Renal cortical epithelial cell (primary cell): Measurements from ENCODE around the gene CNTFR. TPM values are rescaled to one million over a fixed set of nuclear protein-coding genes. Genes with fewer than 3 reads are reported as not detected.

ENCODE experiments used
- DNase-seq: peaks from one replicate; pipeline ENCODE4 v3.0.0-alpha.2; 2011; ENCODE audit warnings: low read depth
- total RNA-seq: library from RNA; depleted of rRNA; stranded (reverse); fragments of >200 nt; gene quantifications from 2 replicates; pipeline ENCODE4 v1.2.3, GENCODE V29; 2014

The CNTFR gene
- total RNA-seq, 1 donor from 2014 or later: not detected

DNA sequence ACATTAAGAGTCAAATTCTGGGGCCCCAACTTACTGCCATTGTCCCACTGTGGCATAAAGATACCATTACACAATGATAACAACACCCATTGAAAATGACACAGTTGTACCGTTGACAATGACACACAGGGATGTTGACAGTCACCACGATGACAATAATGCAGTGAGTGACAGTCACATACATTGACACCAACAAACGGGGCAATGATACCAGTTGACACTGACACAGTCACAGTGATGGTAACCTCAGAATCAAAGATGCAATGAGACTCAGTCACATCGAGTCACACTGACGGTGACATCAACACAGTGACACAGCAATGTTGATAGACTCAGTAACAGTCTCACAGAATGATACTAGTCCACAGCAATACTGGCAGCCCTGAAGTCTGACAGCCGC, 16.9 kb downstream of the CNTFR start:
- no peak for DNase-seq

- DNase-seq: no peak
Observed at GRCh38 chr9:34572092-34572491, 17.4 kb downstream of the CNTFR start.

DNA sequence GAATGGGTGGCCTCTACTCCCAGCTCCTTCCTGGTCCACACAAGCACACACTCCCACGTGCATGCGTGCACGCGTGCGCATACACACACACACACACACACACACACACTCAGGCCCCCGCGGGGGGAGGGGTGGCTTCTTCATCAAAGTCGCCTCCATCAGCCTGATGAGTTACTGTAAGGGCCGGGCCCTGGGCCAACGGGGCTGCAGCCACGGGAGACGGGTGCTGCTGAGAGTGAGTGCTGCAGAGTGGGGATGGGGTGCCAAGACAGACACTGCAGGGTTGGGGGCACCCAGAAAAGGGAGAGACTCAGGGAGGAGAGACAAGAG, 18.1 kb downstream of the CNTFR start:
- DNase-seq: no peak

GRCh38 chr9:34570809-34571480, 18.6 kb downstream of the CNTFR start:
- no peak for DNase-seq

GRCh38 chr9:34570376-34570775, 19.1 kb downstream of the CNTFR start:
- DNase-seq: no peak

- no peak for DNase-seq
Observed at GRCh38 chr9:34568774-34569173, 20.8 kb downstream of the CNTFR start.

- no peak for DNase-seq
Observed at GRCh38 chr9:34568133-34568532, 21.4 kb downstream of the CNTFR start.

GRCh38 chr9:34566972-34567371, 22.6 kb downstream of the CNTFR start:
- DNase-seq: no peak

- no peak for DNase-seq
Observed at GRCh38 chr9:34566322-34566721, 23.2 kb downstream of the CNTFR start.

GRCh38 chr9:34565856-34566255, 23.7 kb downstream of the CNTFR start:
- DNase-seq: no peak

DNA sequence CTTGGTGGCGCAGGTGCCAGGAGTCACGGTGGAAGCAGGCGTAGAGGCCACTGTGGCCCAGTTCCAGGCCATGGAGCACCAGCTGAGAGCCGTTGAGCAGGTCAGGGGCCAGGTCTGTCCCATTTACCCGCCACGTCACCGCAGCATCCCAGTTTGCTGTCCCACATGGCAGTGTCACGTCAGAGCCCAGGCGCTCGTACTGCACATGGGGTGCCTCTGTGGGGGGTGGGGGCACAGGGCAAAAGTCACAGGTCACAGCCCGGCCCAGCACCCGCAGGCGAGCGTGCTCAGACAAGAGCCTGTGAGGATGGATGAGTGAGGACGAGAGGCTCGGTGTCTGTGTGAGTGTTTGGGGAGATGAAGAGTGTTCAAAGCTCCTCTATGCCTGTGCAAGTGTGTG, 24.9 kb downstream of the CNTFR start:
- no peak for DNase-seq

GRCh38 chr9:34563262-34563661, 26.3 kb downstream of the CNTFR start:
- DNase-seq: no peak

DNA sequence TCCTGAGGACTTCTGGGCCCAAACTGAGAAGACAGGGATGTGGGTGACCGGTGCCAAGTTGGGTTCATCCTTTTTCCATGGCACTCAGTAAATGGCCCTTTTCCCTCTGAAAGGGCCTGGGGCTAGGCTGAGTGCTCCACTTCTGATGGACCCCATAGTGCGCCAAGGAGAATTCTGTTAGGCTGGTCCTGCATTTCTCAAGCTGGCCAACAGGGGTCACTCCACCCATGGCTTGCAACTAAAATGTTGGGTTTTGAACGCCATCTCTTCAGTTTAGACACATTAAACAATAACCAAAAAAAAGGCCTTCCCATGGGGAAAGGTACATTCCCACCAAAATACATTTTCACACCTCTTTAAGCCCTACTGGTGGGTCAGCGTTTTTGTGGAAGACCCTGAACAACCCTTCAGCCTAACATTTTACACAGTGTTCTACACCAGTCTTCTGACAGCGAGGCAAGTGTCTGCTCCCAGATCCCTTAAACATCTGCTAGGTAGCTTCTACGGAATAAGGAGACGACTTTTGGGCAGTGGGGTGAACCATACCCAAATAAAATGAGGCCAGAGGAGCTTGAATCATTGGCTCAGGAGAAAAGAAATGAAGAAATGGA, 27.3 kb downstream of the CNTFR start:
- no peak for DNase-seq

DNA sequence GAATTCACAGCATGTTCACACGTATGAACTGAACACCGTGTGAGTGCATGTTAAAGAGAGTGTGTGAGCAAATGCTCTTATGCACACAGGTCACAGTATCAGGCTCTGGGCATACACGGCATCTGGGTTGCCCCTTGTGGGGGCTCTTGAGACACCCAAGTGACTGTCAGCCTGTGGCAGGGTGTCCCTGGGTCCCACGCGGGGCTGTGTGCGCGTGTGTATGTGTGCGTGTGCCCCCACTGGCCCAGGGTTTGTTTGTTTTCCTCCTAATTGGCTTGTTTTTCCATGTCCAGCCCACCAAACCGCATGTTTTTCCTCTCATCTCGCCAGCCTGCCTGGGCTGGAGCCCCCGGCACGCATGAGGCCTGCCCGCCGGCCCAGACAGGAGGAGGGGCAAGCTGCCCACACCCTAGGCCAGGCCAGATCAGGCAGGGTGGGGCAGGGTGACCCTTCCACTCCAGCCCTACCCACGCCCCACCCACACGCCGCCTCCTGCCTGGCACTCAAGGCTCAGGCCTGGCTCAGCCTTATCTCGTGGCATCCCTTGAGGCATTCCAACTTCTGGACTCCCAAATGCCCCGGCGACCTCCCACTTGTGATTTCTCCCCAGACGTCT, 28.8 kb downstream of the CNTFR start:
- no peak for DNase-seq

DNA sequence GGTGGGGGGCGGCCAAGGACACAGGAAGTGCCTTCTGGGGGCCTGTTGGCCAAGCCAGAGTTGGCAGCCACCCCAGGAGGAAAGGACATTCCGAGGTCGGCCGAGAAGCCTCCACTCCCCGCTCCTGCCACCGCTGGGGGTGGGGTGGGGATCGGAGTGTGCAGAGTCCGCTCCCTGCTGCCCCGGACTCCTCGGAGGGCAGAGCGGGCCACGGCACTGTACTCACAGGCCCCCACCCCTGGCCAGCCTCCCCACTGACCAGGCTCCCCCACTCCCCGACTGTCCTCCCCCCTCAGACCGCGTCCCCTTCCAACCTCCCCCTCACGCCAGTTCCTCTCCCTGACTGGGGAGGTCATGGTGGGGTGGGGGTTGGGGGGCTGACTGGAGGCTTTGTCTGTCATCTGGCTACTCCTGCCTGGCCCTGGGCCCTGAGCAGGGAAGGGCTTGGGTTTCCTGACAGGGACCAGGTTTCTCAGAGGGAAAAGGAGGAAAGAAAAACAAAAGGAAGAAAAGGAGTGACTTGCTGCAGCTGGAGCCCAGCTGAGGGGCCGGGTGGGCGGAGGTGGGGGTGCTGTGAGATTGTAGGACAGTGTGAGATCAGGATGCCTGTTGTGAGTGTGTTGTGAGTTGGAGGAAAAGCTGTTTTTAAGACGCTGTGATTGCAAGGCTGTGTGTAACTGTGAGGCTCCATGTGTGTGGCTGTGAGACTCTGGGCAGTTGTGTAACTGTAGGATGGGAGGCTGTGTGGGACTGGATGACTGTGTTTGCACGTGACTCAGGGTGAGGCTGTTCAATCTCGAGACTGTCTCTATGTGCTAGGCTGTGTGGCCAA, 29.7 kb downstream of the CNTFR start:
- DNase-seq: peak; percentile 40

DNA sequence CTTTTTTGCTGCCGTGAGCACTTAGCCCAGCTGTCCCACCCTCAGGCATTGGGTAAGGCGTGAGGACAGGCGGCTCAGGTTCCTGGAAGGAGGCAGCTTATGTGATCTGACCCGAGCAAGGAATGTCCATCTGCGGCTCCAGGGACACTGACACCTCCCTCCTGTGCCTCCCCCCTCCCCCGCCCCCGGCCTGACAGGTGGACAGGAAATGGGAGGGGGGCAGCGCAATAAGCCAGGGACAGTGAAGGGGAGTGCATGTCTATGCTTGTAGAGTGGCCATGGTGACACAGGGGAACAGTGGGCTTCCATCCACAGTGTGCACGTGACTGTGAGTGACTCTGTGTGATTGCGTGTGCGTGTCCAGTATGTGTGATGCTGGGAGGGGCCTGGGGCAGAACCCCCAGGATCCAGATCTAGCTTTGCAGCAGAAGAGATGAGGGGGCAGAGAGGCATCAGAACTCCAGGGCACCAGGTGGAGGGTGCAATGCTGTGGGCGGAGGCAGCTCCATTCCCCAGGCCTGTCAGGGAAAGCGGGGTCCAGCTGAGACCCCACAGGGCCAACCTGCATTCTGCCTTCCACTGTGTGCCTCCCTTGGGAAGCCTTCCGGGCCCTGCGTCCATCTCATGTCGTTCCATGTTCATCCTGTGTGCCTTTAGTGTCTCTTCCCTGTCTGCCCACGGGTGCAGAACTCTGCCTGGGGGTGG, 30.5 kb downstream of the CNTFR start:
- no peak for DNase-seq

GRCh38 chr9:34558364-34558763, 31.2 kb downstream of the CNTFR start:
- DNase-seq: no peak

DNA sequence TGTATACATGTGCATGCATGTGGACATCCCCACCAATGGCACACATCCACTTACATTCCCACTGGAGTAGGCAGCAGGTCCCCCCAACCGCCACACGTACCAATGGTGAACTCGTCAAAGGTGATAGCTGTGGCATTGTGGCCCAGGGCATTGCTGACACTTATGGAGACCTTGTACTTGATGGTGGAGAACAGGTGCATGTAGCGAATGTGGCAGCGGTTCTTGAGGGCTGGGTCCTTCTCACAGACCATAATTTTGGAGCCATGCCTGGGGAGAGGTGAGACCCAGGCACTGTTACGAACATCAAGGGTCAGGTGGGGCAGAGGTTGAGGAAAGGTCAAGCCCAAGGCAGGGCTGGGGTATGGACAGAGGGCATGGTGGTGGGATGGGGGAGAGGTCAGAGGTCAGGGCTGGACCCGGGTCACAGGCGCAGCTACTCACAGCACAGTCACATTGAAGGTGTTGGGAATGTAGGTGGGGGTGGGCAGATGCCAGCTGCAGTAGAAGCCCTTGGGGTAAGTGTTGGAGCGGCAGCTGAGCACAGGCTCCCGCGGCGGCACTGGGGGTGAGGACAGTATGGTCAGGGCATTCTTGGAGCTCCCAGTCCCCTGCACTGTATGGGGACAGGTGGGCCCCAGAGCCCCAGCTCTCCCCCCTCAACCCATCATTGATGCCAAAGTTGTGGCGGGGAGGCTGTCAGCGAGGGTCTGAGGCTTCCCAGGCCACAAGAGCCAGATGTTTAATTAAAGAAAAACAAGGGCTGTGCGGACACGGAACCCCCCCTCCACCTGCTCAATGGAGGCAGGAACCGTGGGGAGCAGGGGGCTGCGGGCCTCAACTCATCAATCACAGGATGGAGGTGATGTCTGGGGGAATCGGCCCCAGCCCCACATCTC, 31.9 kb downstream of the CNTFR start:
- no peak for DNase-seq

GRCh38 chr9:34556949-34557348, 32.6 kb downstream of the CNTFR start:
- DNase-seq: no peak

DNA sequence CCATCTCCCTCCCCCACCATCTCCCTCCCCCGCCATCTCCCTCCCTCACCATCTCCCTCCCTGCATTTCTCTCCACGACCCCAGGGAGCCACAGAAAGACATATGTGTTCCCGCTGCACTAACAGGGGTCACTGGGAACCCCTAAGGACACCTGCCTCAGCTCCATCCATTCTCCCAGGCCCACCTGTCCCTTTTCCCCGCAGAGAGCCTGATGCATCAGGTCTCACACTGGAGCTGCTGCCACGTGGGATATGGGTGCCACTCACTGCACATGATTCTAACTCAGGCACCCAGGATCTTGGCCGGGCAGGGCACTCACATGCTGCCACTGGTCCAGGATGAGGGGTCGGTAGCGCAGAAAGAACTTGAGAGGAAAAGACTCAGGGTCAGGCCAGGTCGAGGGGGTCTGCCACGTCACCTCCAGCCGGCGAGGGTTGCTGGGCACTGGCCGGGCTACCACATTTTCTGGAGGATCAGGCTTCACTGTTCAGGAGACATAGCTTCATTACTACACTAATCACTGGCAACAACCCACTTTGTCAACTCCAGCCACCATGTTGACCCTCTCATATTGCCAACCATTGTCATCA, 33.5 kb downstream of the CNTFR start:
- DNase-seq: no peak

GRCh38 chr9:34555500-34555899, 34.0 kb downstream of the CNTFR start:
- DNase-seq: no peak
